IMR-90 (cell line): ENCODE results near the gene MBL2. TPM values are rescaled to one million over a fixed set of nuclear protein-coding genes. Genes with fewer than 3 reads are reported as not detected.

Experiments used
- ATAC-seq: fragments of 200-7000 bp; cut with Tn5 transposase; 2 replicates; pipeline ENCODE4 v1.9.1; 2020; ENCODE audit warnings: low read depth, mild to moderate bottlenecking, moderate library complexity
- BruUV-seq: library from RNA; stranded (reverse); fragments of 400-500 nt; replicated peaks from 2 replicates; lab custom pipeline; 2021; lab: Mats Ljungman, UMichigan
- CTCF ChIA-PET: fragments of 300-600 bp; formaldehyde crosslinking; extraction: SDS; loops from one replicate; lab custom pipeline; 2021; ENCODE audit warnings: antibody characterized with exemption; lab: Yijun Ruan, JAX
- POLR2A ChIA-PET: fragments of 300-600 bp; sonication (Branson Sonifier 250); formaldehyde crosslinking; loops from one replicate; lab custom pipeline; 2022; ENCODE audit warnings: antibody characterized with exemption; ENCODE audit not compliant: unreplicated experiment; lab: Charles Lee
- DNase-seq: peaks from one replicate; pipeline ENCODE4 v3.0.0; 2013
- H2AFZ ChIP-seq: replicated peaks from 2 replicates; pipeline ENCODE3; 2013; ENCODE audit warnings: low read length, mild to moderate bottlenecking; ENCODE audit not compliant: poor library complexity
- H2AK5ac ChIP-seq: 2 replicates; pipeline ENCODE4 v1.6.1; 2013; ENCODE audit warnings: low read depth, low read length, inconsistent platforms
- H2AK9ac ChIP-seq: replicated peaks from 2 replicates; pipeline ENCODE3; 2013; ENCODE audit warnings: mild to moderate bottlenecking, low read depth, low read length, moderate library complexity; ENCODE audit not compliant: poor library complexity
- H2BK120ac ChIP-seq: 2 replicates; pipeline ENCODE4 v1.6.1; 2013; ENCODE audit warnings: low read depth, low read length, inconsistent platforms
- H2BK15ac ChIP-seq: 3 replicates; pipeline ENCODE4 v1.6.1; 2013; ENCODE audit warnings: low read depth, low read length, inconsistent platforms
- H2BK20ac ChIP-seq: 2 replicates; pipeline ENCODE4 v1.6.1; 2013; ENCODE audit warnings: low read depth, mild to moderate bottlenecking, inconsistent platforms, low read length, moderate library complexity
- H2BK5ac ChIP-seq: 2 replicates; pipeline ENCODE4 v1.6.1; 2013; ENCODE audit warnings: mild to moderate bottlenecking, low read depth, low read length, inconsistent platforms; ENCODE audit not compliant: poor library complexity, severe bottlenecking
- H3K14ac ChIP-seq: replicated peaks from 2 replicates; pipeline ENCODE4 v1.6.1; 2013; ENCODE audit warnings: low read depth, low read length, inconsistent platforms
- H3K18ac ChIP-seq: 2 replicates; pipeline ENCODE4 v1.6.1; 2013; ENCODE audit warnings: low read depth, low read length, control low read depth
- H3K23ac ChIP-seq: 2 replicates; pipeline ENCODE4 v1.6.1; 2013; ENCODE audit warnings: low read depth, low read length, inconsistent platforms
- H3K27ac ChIP-seq: 2 replicates; pipeline ENCODE4 v1.5.1; 2013; ENCODE audit warnings: mild to moderate bottlenecking, control low read depth, low read length; ENCODE audit not compliant: insufficient read depth
- H3K27me3 ChIP-seq: 2 replicates; pipeline ENCODE4 v1.6.1; 2013; ENCODE audit warnings: low read length; ENCODE audit not compliant: control insufficient read depth, insufficient read depth
- H3K36me3 ChIP-seq: 2 replicates; pipeline ENCODE4 v1.6.1; 2013; ENCODE audit warnings: low read length, mixed read lengths; ENCODE audit not compliant: control insufficient read depth, insufficient read depth
- H3K4ac ChIP-seq: 2 replicates; pipeline ENCODE4 v1.6.1; 2013; ENCODE audit warnings: low read depth, low read length, inconsistent platforms
- H3K4me1 ChIP-seq: 2 replicates; pipeline ENCODE4 v1.6.1; 2013; ENCODE audit warnings: low read length, mixed read lengths; ENCODE audit not compliant: control insufficient read depth, insufficient read depth
- H3K4me2 ChIP-seq: 2 replicates; pipeline ENCODE4 v1.6.1; 2013; ENCODE audit warnings: low read depth, mild to moderate bottlenecking, control low read depth, low read length, moderate library complexity
- H3K4me3 ChIP-seq: 2 replicates; pipeline ENCODE4 v1.5.1; 2013; ENCODE audit warnings: low read depth, mild to moderate bottlenecking, control low read depth, low read length, moderate library complexity; ENCODE audit not compliant: insufficient read depth
- H3K56ac ChIP-seq: 2 replicates; pipeline ENCODE4 v1.6.1; 2013; ENCODE audit warnings: low read length, inconsistent platforms; ENCODE audit not compliant: insufficient read depth; ENCODE audit errors: extremely low read depth
- H3K79me1 ChIP-seq, 2 experiments: 2 replicates each; pipeline ENCODE4 v1.6.1; 2013; ENCODE audit warnings: low read length in 2 of 2, inconsistent platforms in 1 of 2, low read depth in 1 of 2
- H3K9ac ChIP-seq: 2 replicates; pipeline ENCODE4 v1.6.1; 2013; ENCODE audit warnings: low read depth, low read length, control low read depth
- H3K9me1 ChIP-seq: 2 replicates; pipeline ENCODE4 v1.6.1; 2013; ENCODE audit warnings: low read length, inconsistent platforms; ENCODE audit not compliant: insufficient read depth
- H3K9me3 ChIP-seq: 2 replicates; pipeline ENCODE4 v1.6.1; 2013; ENCODE audit warnings: low read length; ENCODE audit not compliant: control insufficient read depth, insufficient read depth
- H4K20me1 ChIP-seq: 2 replicates; pipeline ENCODE4 v1.6.1; 2013; ENCODE audit warnings: low read length, inconsistent platforms; ENCODE audit not compliant: insufficient read depth
- H4K5ac ChIP-seq: 2 replicates; pipeline ENCODE4 v1.6.1; 2013; ENCODE audit warnings: mild to moderate bottlenecking, low read depth, low read length, control low read depth
- H4K8ac ChIP-seq, 2 experiments: 2 replicates each; pipeline ENCODE4 v1.6.1; 2013; ENCODE audit warnings: low read depth in 2 of 2, low read length in 2 of 2, control low read depth in 1 of 2, inconsistent platforms in 1 of 2
- H4K91ac ChIP-seq: 2 replicates; pipeline ENCODE4 v1.6.1; 2013; ENCODE audit warnings: low read depth, low read length, inconsistent platforms; ENCODE audit not compliant: insufficient read depth
- NFE2L2 ChIP-seq: fragments of 150-350 bp; IDR thresholded peaks from 2 replicates; pipeline ENCODE4 v1.6.1; 2016; ENCODE audit warnings: low read depth, mild to moderate bottlenecking, low read length
- RCOR1 ChIP-seq: IDR thresholded peaks from 2 replicates; pipeline ENCODE4 v1.6.1; 2012; ENCODE audit warnings: mild to moderate bottlenecking, low read length, improper control_type of control experiment; ENCODE audit not compliant: insufficient replicate concordance
- RFX5 ChIP-seq: IDR thresholded peaks from 2 replicates; pipeline ENCODE4 v1.8.0; 2012; ENCODE audit warnings: low read depth, mild to moderate bottlenecking, low read length, moderate library complexity
- WGBS, 2 experiments: methylation state at CpG; one replicate each; pipeline versions ENCODE4 v1.1.5 to v1.1.7; 2013; ENCODE audit warnings: missing lambda C conversion rate in 2 of 2; ENCODE audit not compliant: insufficient read length in 1 of 2; ENCODE audit errors: extremely low coverage in 2 of 2; 5-methylcytosine and 5-hydroxymethylcytosine counted together
- dilution Hi-C: fragments of 300-500 bp; cut with HindIII; formaldehyde crosslinking; loops from one replicate; pipeline ENCODE4 v1.14.3; 2018; ENCODE audit warnings: low sequenced_read_pairs; ENCODE audit not compliant: unreplicated experiment
- in situ Hi-C: fragments of 300-500 bp; cut with MboI; formaldehyde crosslinking; loops from 3 replicates; pipeline ENCODE4 v1.14.3; 2019; ENCODE audit warnings: low sequenced_read_pairs, inconsistent platforms, mixed read lengths
- intact Hi-C: fragments of 100-400 bp; cut with micrococcal nuclease; formaldehyde crosslinking; loops from 2 replicates; pipeline ENCODE4 v1.10.0; 2022
- polyA plus RNA-seq, 3 experiments: library from polyadenylated mRNA; depleted of rRNA; stranded (reverse); fragments of >200 nt; gene quantifications; 2 replicates each; pipeline ENCODE4 v1.2.3, GENCODE V29; 2012; ENCODE audit warnings: low replicate concordance in 1 of 3
- total RNA-seq: library from RNA; depleted of rRNA; stranded (reverse); fragments of >200 nt; gene quantifications from 2 replicates; pipeline ENCODE4 v1.2.3, GENCODE V29; 2012

MBL2 gene
- total and polyA plus RNA-seq, 2 of the 4 experiments (the other 2 are of a cell fraction) = not detected

DNA sequence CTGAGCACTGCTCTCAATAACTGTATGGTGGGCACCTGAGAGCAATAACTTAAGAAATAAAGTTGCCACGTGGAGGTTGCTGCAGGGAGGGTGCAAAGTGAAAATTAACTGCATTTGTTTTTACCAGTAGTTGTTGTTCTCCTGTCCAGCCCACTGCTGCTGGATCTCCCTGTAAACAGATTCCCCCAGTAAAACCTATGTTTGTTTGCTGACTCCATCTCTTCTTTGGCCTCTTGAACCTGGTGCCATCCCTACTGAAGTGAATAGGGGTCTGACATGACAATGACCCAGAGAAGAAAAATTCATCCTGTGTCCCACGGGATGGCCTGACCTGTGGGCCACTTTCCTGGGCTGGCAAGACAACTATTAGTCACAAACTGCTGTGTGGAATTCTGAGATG lies 1.7 kb downstream of the MBL2 start:
- Histone ChIP-seq H3K9ac (no peak overlapping the region), H2BK120ac (no peak overlapping the region), H3K4me1 (no peaks in the 10 kb centered on the region), H2AFZ (no peak overlapping the region), H3K36me3 (no peaks in the 10 kb centered on the region), H3K9me3 (no peaks in the 10 kb centered on the region), H4K91ac (no peak overlapping the region), H4K5ac (no peak overlapping the region), H2BK20ac (no peak overlapping the region), H2AK5ac (no peak overlapping the region), H3K27me3 (peaks cover 2% of the 10 kb centered on the region; the same call in 1 of the 2 replicates), H3K4me3 (no peak overlapping the region), H3K4ac (no peak overlapping the region), H3K4me2 (no peak overlapping the region), H2BK5ac (no peak overlapping the region), H3K18ac (no peak overlapping the region), H3K56ac (no peak overlapping the region), H3K9me1 (no peaks in the 10 kb centered on the region), H4K8ac (no peak overlapping the region), H4K20me1 (no peaks in the 10 kb centered on the region), H3K27ac (no peak overlapping the region), H3K79me1 (no peaks in the 10 kb centered on the region), H3K23ac (no peak overlapping the region), H2BK15ac (no peak overlapping the region), H2AK9ac (no peak overlapping the region), H3K14ac (no peak overlapping the region)
- WGBS, 2 experiments = 0% methylated on average over 1 of the region's 2 CpGs; no CpG with 5 or more reads in 1 of the 2 experiments
- DNase-seq (no peak), ATAC-seq (no peak)
- in situ Hi-C loops (no loop called here), intact Hi-C loops (no loop called here), dilution Hi-C loops (no loop called here)
- TF ChIP-seq RCOR1 (no peak), RFX5 (no peak), NFE2L2 (no peak)
- no TSS peak for BruUV-seq
- CTCF ChIA-PET = no interaction called here
- POLR2A ChIA-PET = no interaction called here
